SKM-1 (cell line): ENCODE results near the gene CIITA.

Source experiments
- DNase-seq: peaks from one replicate; lab custom pipeline; 2025; ENCODE audit not compliant: unreplicated experiment; lab: John Stamatoyannopoulos, UW

CIITA gene

DNA sequence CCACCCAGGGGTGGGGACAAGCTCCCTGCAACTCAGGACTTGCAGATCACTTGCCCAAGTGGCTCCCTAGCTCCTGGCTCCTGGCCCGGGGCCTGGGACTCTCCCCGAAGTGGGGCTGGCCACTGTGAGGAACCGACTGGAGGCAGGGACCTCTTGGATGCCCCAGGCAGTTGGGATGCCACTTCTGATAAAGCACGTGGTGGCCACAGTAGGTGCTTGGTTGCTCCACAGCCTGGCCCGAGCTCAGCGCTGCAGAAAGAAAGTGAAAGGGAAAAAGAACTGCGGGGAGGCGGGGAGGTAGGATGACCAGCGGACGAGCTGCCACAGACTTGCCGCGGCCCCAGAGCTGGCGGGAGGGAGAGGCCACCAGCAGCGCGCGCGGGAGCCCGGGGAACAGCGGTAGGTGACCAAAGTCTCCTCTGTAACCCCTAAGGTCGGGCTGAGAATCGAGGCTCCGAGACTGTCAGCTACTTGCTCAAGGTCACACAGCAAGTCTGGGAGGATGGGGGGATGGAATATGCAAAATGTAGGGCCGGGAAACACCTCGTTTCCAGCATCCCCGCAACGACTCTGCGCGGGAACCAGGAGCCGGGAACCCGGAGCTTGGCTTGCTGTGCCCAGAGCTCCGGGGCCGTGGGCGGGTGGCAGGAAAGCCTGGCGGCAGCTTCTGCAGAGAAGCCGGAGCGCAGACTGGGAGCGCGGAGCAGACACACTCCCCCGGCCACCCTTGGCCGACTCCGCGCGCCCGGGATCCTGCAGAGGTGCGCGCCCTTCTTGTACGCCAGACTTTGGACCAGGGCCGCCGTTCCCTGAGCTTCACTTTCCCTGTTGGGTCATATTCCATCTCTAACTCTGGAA is 1.9 kb downstream of the CIITA start:
- no peak for DNase-seq

GRCh38 chr16:10879681-10880589 is 2.9 kb downstream of the CIITA start:
- DNase-seq: no peak

DNA sequence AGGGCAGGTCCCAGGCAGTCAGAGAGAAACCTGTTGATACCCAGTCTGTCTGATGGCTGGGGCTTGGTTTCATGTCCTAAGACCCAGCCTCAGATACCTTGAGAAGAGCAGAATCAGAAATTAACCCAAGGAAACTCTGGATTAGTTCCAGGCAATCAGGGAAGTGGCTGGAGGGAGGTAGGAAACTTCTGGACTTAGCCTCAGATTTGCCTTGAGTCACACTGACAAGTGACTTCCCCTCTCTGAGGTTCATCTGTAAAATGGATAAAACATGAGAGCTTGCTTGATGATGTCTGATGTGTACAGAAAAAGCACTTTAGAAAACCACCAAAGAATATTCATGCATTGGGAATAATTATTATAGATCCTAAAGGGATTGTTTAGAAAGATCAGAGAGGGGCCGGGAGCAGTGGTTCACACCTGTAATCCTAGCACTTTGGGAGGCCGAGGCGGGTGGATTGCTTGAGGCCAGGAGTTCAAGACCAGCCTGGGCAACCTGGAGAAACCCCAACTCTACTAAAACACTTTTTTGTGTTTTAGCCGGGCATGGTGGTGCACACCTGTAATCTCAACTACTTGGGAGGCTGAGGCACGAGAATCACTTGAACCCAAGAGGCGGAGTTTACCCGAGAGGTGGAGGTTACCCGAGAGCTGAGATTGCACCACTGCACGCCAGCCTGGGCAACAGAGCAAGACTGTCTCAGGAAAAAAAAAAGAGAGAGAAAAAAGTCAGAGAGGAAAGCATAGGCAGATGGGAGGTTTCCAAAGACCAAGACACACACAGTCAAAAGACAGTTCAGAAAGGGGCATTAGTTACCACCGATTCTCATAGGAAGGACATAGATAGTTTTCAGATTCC is 3.8 kb downstream of the CIITA start:
- DNase-seq: no peak

DNA sequence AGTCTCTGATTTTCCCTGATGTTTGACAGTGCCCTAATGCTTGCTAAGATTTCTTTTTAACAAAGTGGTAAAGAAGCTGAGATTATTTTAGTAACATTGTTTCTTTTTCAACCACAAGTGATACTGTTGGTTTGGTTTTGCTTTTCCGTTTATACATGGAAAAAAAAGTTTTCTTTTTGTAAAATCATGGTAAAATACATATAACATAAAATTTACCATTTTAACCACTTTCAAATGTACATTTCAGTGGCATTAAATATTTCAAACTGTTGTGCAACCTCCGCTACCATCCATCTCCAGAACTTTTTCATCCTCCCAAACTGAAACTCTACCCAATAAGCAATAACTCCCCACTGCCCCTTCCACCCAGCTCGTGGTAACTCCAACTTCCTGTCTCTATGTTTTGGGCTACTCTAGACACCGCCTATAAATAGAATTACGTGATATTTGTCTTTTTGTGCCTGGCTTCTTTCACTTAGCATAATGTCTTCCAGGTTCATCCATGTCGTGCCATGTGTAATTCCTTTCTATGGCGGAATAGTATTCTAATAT is 4.6 kb downstream of the CIITA start:
- DNase-seq: no peak

DNA sequence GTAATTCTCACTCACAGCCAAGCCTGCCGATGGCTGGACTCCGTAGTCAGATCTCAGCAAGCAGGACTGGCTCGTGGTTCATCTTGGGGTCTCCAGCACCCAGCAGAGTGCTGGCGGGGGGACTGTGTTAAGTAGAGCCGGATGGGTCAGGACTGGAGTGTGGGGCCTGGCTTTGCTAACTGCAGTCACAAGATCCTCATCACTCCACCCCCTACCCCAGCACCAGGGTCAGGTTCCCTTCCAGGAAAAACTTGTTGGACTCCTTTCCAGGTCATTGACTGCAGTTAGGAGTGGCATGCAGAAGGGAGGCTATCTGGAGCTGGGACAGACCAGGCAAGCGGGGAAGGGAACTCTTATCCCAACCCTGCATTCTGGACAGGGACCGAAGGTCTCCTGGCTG is 6.0 kb downstream of the CIITA start:
- DNase-seq: no peak

GRCh38 chr16:10885246-10885645 is 8.2 kb downstream of the CIITA start:
- peak; percentile 18 for DNase-seq

GRCh38 chr16:10888320-10888937 is 11.4 kb downstream of the CIITA start:
- DNase-seq: no peak

DNA sequence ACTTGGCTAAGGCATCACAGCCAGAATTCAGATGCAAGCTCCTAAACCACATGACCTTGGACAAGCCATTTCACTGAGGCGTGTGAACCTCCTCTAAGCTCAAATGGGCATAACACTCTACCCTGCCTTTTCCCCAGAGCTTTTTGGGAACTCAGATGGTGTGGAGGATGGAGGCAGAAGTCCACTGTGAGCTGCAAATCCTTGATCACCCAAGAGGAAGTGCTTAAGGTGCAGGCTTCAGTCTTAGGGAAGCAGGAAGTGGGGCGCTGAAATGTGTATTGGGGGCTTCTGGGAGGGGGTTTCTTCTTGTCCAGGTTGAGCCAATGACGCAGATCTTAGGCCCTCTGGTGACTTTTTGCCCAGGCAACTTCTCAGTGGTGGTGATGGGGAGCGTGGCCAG is 12.9 kb downstream of the CIITA start:
- DNase-seq: no peak

- no peak for DNase-seq
Measured at GRCh38 chr16:10892782-10893318, 15.8 kb downstream of the CIITA start.

DNA sequence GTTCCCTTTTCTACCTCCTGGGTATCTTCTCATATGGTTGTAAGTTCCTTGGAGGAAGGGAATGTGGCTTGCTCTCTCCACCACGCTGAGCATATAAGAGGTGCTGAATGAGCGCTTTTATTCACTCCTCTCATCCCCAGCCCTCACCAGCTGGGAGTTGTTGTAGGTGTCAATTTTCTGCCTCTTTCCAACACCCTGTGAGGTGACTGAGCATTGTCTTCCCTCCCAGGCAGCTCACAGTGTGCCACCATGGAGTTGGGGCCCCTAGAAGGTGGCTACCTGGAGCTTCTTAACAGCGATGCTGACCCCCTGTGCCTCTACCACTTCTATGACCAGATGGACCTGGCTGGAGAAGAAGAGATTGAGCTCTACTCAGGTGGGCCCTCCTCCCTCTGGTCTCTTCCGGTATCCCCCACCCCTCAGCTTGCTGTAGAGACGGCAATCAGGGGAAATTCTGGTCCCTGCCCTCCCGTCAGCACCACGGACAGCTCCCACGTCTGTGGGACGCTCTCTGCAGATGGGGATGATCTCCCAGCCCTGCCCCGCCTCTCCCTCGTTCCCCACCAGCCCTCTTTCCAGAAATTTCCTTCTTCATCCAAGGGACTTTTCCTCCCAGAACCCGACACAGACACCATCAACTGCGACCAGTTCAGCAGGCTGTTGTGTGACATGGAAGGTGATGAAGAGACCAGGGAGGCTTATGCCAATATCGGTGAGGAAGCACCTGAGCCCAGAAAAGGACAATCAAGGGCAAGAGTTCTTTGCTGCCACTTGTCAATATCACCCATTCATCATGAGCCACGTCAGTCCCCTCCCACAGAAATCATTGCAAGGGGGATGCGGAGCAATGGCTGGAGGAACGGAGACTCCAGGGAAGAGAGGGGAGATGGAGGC is 18.3 kb downstream of the CIITA start:
- DNase-seq: no peak

- no peak for DNase-seq
Measured at GRCh38 chr16:10896165-10896564, 19.2 kb downstream of the CIITA start.

DNA sequence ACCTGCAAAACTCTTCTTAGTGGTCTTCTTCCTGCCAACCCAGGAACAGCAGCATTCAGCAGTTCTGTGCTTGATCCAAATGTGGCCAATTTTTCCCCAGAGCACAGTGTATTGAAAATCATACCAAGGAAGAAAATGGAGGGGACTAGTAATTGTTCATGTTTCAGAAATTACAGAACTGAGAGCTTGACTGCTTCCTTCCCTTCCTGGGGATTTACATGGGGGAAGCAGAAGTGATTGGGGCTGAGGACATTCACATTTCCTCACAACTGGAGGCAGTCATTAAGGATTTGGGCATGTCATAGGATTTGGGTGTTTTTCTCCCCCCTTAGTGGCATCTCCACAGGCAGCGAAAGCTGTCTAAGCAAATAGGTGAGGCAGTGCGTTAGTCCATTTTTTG is 19.7 kb downstream of the CIITA start:
- no peak for DNase-seq

DNA sequence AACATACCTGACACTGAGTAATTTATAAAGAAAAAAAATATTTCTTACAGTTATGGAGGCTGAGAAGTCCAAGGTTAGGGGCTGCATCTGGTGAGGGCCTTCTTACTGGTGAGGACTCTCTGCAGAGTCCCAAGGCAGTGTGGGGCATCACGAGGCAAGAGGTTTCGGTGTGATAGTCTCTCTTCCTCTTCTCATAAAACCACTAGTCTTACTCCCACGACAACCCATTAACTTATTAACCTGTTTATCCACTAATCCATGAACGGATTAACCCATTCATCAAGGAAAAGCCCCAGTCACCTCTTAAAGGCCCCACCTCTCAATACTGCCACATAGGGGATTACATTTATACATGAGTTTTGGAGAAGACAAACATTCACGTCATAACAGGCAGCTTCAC is 20.1 kb downstream of the CIITA start:
- peak; percentile 13 for DNase-seq

DNA sequence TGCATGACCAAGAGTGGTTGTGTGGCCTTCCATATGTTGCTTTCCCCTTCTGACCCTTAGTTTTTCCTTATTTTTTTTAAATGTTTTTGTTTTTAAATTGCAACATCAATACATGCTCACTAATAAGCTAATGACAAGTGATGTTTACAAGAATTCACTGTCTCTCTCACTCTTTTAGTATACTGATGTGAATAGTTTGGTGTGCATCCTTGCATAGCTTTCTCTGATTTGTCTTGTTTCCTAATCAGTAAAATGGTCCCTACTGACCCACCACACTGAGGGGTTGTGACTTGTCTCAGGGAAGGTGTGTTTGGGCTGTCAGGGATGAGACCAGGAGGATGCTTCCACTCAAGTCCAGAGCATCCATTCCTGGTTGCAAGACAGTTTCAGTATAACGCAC is 26.0 kb downstream of the CIITA start:
- DNase-seq: no peak

- DNase-seq: no peak
Measured at GRCh38 chr16:10906482-10906881, 29.5 kb downstream of the CIITA start.

GRCh38 chr16:10906914-10907756 is 30.1 kb downstream of the CIITA start:
- no peak for DNase-seq

- DNase-seq: no peak
Measured at GRCh38 chr16:10907757-10908045, 30.7 kb downstream of the CIITA start.

- no peak for DNase-seq
Measured at GRCh38 chr16:10911267-10911666, 34.3 kb downstream of the CIITA start.
